ENCODE measurements around the gene EPHA2.
"Not testable (repeated sequence)": the region's sequence is repeated elsewhere in the genome, so short reads cannot be mapped to it uniquely, and the experiment has no call there.

EPHA2 gene

GRCh38 chr1:16173447-16174260, 17.8 kb upstream of the EPHA2 start:
- Histone ChIP-seq H3K4me1 (ENCODE audit: control insufficient read depth, insufficient read depth, low read length, unreplicated experiment) (peaks cover 47% of the 10 kb centered on the region), H3K36me3 (ENCODE audit: insufficient read depth, low read length) (no peaks in the 10 kb centered on the region), H3K27me3 (ENCODE audit: insufficient read depth, low read length) (no peaks in the 10 kb centered on the region), H3K27ac (ENCODE audit: low read depth, low read length) (peak overlapping the region; percentile 85), H2AFZ (ENCODE audit: low read length, unreplicated experiment) (no peak overlapping the region), H3K79me2 (ENCODE audit: control insufficient read depth, insufficient read depth, low read length, unreplicated experiment) (no peaks in the 10 kb centered on the region), H3K4me3 (ENCODE audit: low read depth, low read length) (peak overlapping the region; percentile 13; the same call in 1 of the 2 replicates)

DNA sequence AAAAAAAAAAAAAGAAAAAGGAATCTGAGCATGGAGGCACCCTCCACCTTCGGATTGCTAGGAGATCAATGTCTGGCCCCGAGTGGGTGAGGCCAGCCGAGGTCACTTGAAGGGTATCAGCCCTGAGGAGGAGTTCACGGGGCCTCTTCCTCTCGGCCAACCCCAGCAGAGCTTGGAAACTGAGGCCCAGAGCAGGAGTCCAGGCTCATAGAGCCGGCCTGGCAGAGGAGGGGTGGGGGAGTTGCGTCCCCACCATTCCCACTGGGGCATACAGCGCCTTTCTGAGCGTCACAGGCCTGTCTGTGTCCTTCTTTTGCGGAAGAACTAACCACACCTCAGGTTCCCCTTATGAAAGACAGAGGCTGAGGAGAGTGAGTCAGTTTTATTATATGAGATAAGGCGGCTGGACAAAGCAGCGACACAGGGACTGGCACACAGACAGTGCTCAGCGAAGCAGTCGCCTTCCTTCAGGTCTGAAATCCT, 17.1 kb upstream of the EPHA2 start:
- Histone ChIP-seq H3K27me3 (ENCODE audit: insufficient read depth, low read length) (no peaks in the 10 kb centered on the region), H3K36me3 (ENCODE audit: insufficient read depth, low read length) (no peaks in the 10 kb centered on the region), H3K27ac (ENCODE audit: low read depth, low read length) (peak overlapping the region; percentile 85), H3K79me2 (ENCODE audit: control insufficient read depth, insufficient read depth, low read length, unreplicated experiment) (no peaks in the 10 kb centered on the region), H2AFZ (ENCODE audit: low read length, unreplicated experiment) (no peak overlapping the region), H3K4me1 (ENCODE audit: control insufficient read depth, insufficient read depth, low read length, unreplicated experiment) (peaks cover 45% of the 10 kb centered on the region), H3K4me3 (ENCODE audit: low read depth, low read length) (peak overlapping the region; percentile 13; the same call in 1 of the 2 replicates)

GRCh38 chr1:16172218-16172830, 16.5 kb upstream of the EPHA2 start:
- no peaks in the 10 kb centered on the region for H3K27me3 ChIP-seq (ENCODE audit: insufficient read depth, low read length)
- H3K79me2 ChIP-seq (ENCODE audit: control insufficient read depth, insufficient read depth, low read length, unreplicated experiment), result no peaks in the 10 kb centered on the region
- H3K4me3 ChIP-seq (ENCODE audit: low read depth, low read length), result no peak overlapping the region
- no peak overlapping the region for H2AFZ ChIP-seq (ENCODE audit: low read length, unreplicated experiment)
- H3K36me3 ChIP-seq (ENCODE audit: insufficient read depth, low read length), result no peaks in the 10 kb centered on the region
- peaks cover 45% of the 10 kb centered on the region for H3K4me1 ChIP-seq (ENCODE audit: control insufficient read depth, insufficient read depth, low read length, unreplicated experiment)
- no peak overlapping the region for H3K27ac ChIP-seq (ENCODE audit: low read depth, low read length)

DNA sequence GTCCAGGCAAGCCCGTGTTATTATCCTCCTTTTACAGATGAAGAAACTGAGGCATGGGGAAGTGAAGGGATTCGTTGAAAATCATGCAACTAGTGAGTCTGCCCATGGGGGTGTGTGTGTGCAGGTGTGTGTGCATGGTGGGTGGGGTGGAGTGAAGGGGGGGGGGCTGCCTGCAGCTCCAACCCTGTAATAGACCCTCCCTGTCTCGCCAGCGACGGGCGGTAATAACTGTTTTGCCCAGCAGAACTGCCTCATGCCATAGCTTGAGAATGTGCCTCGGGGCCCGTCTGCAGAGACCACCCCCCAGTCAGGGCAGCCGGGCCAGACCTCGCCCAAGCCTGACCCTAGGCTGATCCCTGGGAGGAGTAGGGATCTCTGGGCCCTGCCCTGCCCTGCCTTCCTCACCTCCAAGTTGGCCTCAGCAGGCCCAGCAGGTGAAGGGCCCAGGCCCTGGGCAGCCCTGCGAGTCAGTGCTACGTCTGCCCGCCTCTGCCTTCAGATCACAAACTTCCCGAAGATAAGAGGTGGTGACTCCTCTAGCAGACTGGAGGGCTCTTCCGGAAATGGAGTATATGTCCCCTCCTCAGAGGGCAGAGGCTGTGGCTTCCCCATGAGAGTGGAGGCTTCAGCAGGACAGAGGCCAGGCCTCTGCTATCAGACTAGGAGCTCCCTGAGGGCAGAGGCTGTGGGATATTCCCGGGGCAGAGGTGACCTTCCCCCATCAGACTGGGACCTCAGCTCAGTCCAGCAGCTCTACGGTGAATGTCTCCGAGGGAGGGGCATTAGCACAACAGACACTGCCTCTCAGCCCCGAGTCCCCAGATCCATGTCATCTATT, 15.7 kb upstream of the EPHA2 start:
- Histone ChIP-seq H3K27me3 (ENCODE audit: insufficient read depth, low read length) (no peaks in the 10 kb centered on the region), H3K4me1 (ENCODE audit: control insufficient read depth, insufficient read depth, low read length, unreplicated experiment) (peaks cover 40% of the 10 kb centered on the region), H3K4me3 (ENCODE audit: low read depth, low read length) (no peak overlapping the region), H2AFZ (ENCODE audit: low read length, unreplicated experiment) (no peak overlapping the region), H3K36me3 (ENCODE audit: insufficient read depth, low read length) (no peaks in the 10 kb centered on the region), H3K79me2 (ENCODE audit: control insufficient read depth, insufficient read depth, low read length, unreplicated experiment) (no peaks in the 10 kb centered on the region), H3K27ac (ENCODE audit: low read depth, low read length) (no peak overlapping the region)

DNA sequence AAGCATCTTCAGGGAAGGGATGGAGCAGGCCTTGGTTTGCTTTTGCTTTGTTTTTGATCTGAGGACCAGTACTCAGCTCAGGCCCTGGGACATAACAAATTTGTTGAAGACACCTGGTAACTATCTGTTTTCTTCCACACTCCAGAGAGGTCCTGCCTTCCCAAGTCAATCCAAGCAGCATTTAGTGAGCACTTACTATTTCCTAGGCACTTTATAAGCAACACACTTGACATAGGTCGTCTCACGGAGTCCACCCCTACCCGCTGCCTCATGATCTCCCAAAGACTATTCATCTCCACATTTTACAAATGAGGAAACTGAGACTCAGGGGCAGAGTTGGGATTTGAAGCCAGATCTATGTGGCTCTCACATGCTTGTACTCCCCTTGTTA, 14.4 kb upstream of the EPHA2 start:
- H3K27me3 ChIP-seq (ENCODE audit: insufficient read depth, low read length), result no peaks in the 10 kb centered on the region
- no peaks in the 10 kb centered on the region for H3K79me2 ChIP-seq (ENCODE audit: control insufficient read depth, insufficient read depth, low read length, unreplicated experiment)
- peaks cover 28% of the 10 kb centered on the region for H3K4me1 ChIP-seq (ENCODE audit: control insufficient read depth, insufficient read depth, low read length, unreplicated experiment)
- H3K27ac ChIP-seq (ENCODE audit: low read depth, low read length), result no peak overlapping the region
- H3K36me3 ChIP-seq (ENCODE audit: insufficient read depth, low read length), result no peaks in the 10 kb centered on the region
- H2AFZ ChIP-seq (ENCODE audit: low read length, unreplicated experiment), result no peak overlapping the region
- H3K4me3 ChIP-seq (ENCODE audit: low read depth, low read length), result no peak overlapping the region

GRCh38 chr1:16168622-16169360, 12.9 kb upstream of the EPHA2 start:
- H3K27ac ChIP-seq (ENCODE audit: low read depth, low read length), result no peak overlapping the region
- no peaks in the 10 kb centered on the region for H3K79me2 ChIP-seq (ENCODE audit: control insufficient read depth, insufficient read depth, low read length, unreplicated experiment)
- H3K4me1 ChIP-seq (ENCODE audit: control insufficient read depth, insufficient read depth, low read length, unreplicated experiment), result peaks cover 27% of the 10 kb centered on the region
- H3K4me3 ChIP-seq (ENCODE audit: low read depth, low read length), result no peak overlapping the region
- H2AFZ ChIP-seq (ENCODE audit: low read length, unreplicated experiment), result no peak overlapping the region
- H3K36me3 ChIP-seq (ENCODE audit: insufficient read depth, low read length), result no peaks in the 10 kb centered on the region
- H3K27me3 ChIP-seq (ENCODE audit: insufficient read depth, low read length), result no peaks in the 10 kb centered on the region

GRCh38 chr1:16168144-16168495, 12.3 kb upstream of the EPHA2 start:
- H3K79me2 ChIP-seq (ENCODE audit: control insufficient read depth, insufficient read depth, low read length, unreplicated experiment); H2AFZ ChIP-seq (ENCODE audit: low read length, unreplicated experiment); H3K27ac ChIP-seq (ENCODE audit: low read depth, low read length); H3K27me3 ChIP-seq (ENCODE audit: insufficient read depth, low read length); H3K36me3 ChIP-seq (ENCODE audit: insufficient read depth, low read length): not testable (repeated sequence)
- Histone ChIP-seq H3K4me1 (ENCODE audit: control insufficient read depth, insufficient read depth, low read length, unreplicated experiment) (peaks cover 20% of the 10 kb centered on the region), H3K4me3 (ENCODE audit: low read depth, low read length) (peak overlapping the region; percentile 80; the same call in 1 of the 2 replicates)

- no peaks in the 10 kb centered on the region for H3K36me3 ChIP-seq (ENCODE audit: insufficient read depth, low read length)
- H3K79me2 ChIP-seq (ENCODE audit: control insufficient read depth, insufficient read depth, low read length, unreplicated experiment), result no peaks in the 10 kb centered on the region
- no peaks in the 10 kb centered on the region for H3K27me3 ChIP-seq (ENCODE audit: insufficient read depth, low read length)
- H3K4me1 ChIP-seq (ENCODE audit: control insufficient read depth, insufficient read depth, low read length, unreplicated experiment), result peaks cover 16% of the 10 kb centered on the region
- H3K4me3 ChIP-seq (ENCODE audit: low read depth, low read length), result peak overlapping the region; percentile 80
- H3K27ac ChIP-seq (ENCODE audit: low read depth, low read length), result no peak overlapping the region
- no peak overlapping the region for H2AFZ ChIP-seq (ENCODE audit: low read length, unreplicated experiment)
These were observed 11.7 kb upstream of the EPHA2 start for GRCh38 chr1:16167331-16168143.

DNA sequence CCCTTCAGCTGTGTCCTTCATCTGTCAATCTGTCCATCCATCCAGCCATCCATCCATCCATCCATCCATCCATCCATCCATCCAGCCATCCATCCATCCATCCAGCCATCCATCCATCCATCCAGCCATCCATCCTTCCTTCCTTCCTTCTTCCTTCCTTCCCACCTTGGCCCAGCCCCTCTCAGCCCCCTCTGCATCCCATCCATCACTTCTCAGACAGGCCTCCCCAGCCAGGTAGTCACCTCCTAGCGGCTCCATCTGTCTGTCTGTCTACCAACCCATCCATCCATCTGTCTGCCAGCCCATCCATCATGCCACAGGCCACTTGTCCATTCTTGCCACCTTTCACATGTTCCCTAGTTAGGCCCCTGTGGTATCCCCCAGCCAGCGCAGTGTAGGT, 10.2 kb upstream of the EPHA2 start:
- no peaks in the 10 kb centered on the region for H3K36me3 ChIP-seq (ENCODE audit: insufficient read depth, low read length)
- no peak overlapping the region for H3K4me3 ChIP-seq (ENCODE audit: low read depth, low read length)
- peaks cover 16% of the 10 kb centered on the region for H3K4me1 ChIP-seq (ENCODE audit: control insufficient read depth, insufficient read depth, low read length, unreplicated experiment)
- no peaks in the 10 kb centered on the region for H3K27me3 ChIP-seq (ENCODE audit: insufficient read depth, low read length)
- no peaks in the 10 kb centered on the region for H3K79me2 ChIP-seq (ENCODE audit: control insufficient read depth, insufficient read depth, low read length, unreplicated experiment)
- no peak overlapping the region for H3K27ac ChIP-seq (ENCODE audit: low read depth, low read length)
- H2AFZ ChIP-seq (ENCODE audit: low read length, unreplicated experiment), result no peak overlapping the region

Data from ACC112 (cell line).